Adrenal gland (tissue), 5 donors: Measurements from ENCODE around the gene CALB2.

Source experiments
- CTCF ChIP-seq, 6 experiments: fragments of 450-650 bp in 4 of 6; fragments of 200-600 bp in 2 of 6; sonication (generic) in 1 of 6; IDR thresholded peaks; 1 replicate in 5 of 6; 2 replicates in 1 of 6; pipeline versions ENCODE4 v1.5.1 to v1.8.0; 2016 to 2021; ENCODE audit warnings: antibody characterized with exemption in 6 of 6, mild to moderate bottlenecking in 2 of 6, moderate library complexity in 1 of 6
- POLR2A ChIP-seq, 2 donors: fragments of 450-650 bp; IDR thresholded peaks; one replicate each; pipeline ENCODE4 v1.6.1; 2017; ENCODE audit warnings: antibody characterized with exemption in 2 of 2, mild to moderate bottlenecking in 2 of 2, moderate library complexity in 1 of 2
- donor health status: DM: no; HTN: no; CAD: no.

- no peak for TF ChIP-seq CTCF (IDR thresholded peaks at IDR 0.05)
- no peak for TF ChIP-seq POLR2A (IDR thresholded peaks at IDR 0.05)
These were observed 69.9 kb downstream of the CALB2 start for GRCh38 chr16:71428385-71428784.
